Neural progenitor cell (in vitro differentiated cells): ENCODE results near the gene PEPD.

ENCODE experiments used
- EZH2phosphoT487 ChIP-seq: fragments of 200-600 bp; sonication (generic); IDR thresholded peaks from 2 replicates; pipeline ENCODE4 v1.6.1; 2017; ENCODE audit warnings: antibody characterized with exemption
- TF ChIP-seq, protein P1 (sequence below): fragments of 200-600 bp; sonication (generic); IDR thresholded peaks from 2 replicates; pipeline ENCODE4 v1.5.1; 2017; ENCODE audit warnings: antibody characterized with exemption, mild to moderate bottlenecking

DNA sequence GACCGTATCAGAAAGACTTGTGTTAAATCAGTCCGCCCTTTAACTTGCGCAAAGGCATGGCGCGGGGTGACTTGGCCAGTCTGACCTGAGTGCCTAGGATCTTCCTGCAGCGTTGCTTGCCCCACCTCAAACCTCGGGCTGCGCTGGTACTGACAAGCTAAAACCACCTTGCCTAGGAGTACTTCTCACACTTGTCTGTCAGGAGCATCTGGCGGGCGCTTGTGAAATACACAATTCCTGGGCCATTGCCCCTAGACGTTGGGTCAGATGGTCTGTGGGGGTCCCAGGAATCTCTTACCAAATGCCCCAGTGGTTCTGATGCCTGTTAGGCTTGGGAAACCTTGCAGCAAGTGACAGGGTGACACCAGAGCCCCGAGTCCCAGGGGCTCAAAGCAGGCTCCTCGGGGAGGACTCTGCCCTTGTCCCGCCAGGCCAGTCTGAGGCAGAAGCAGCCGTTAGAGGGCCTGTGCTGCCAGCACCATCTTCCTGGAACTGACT, 135.2 kb downstream of the PEPD start:
- TF ChIP-seq, protein P1, sequence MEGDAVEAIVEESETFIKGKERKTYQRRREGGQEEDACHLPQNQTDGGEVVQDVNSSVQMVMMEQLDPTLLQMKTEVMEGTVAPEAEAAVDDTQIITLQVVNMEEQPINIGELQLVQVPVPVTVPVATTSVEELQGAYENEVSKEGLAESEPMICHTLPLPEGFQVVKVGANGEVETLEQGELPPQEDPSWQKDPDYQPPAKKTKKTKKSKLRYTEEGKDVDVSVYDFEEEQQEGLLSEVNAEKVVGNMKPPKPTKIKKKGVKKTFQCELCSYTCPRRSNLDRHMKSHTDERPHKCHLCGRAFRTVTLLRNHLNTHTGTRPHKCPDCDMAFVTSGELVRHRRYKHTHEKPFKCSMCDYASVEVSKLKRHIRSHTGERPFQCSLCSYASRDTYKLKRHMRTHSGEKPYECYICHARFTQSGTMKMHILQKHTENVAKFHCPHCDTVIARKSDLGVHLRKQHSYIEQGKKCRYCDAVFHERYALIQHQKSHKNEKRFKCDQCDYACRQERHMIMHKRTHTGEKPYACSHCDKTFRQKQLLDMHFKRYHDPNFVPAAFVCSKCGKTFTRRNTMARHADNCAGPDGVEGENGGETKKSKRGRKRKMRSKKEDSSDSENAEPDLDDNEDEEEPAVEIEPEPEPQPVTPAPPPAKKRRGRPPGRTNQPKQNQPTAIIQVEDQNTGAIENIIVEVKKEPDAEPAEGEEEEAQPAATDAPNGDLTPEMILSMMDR: no peak
- no peak for TF ChIP-seq EZH2phosphoT487
